Breast epithelium (tissue), 3 donors: ENCODE results near the gene G6PC1.

Experiments used
- CTCF ChIP-seq, 3 donors: fragments of 450-650 bp; IDR thresholded peaks; one replicate each; pipeline ENCODE4 v1.5.1; 2016 to 2017; ENCODE audit warnings: antibody characterized with exemption in 3 of 3, mild to moderate bottlenecking in 3 of 3, moderate library complexity in 3 of 3
- POLR2A ChIP-seq: fragments of 450-650 bp; IDR thresholded peaks from one replicate; pipeline ENCODE4 v1.6.1; 2016; ENCODE audit warnings: antibody characterized with exemption, mild to moderate bottlenecking, moderate library complexity
- POLR2AphosphoS5 ChIP-seq, 3 donors: sonication (generic); formaldehyde crosslinking; IDR thresholded peaks; one replicate each; pipeline ENCODE4 v1.6.1; 2017; ENCODE audit warnings: antibody characterized with exemption in 3 of 3

GRCh38 chr17:42893359-42893758 lies 7.2 kb upstream of the G6PC1 start:
- TF ChIP-seq POLR2AphosphoS5 (IDR thresholded peaks at IDR 0.05): no peak
- no peak for TF ChIP-seq CTCF (IDR thresholded peaks at IDR 0.05)
- TF ChIP-seq POLR2A: no peak
